ENCODE measurements around the gene LGALS4. TPM values are rescaled to one million over a fixed set of nuclear protein-coding genes. Genes with fewer than 3 reads are reported as not detected.
"Not testable (repeated sequence)": the region's sequence is repeated elsewhere in the genome, so short reads cannot be mapped to it uniquely, and the experiment has no call there.

The LGALS4 gene
- total RNA-seq, 1 donor from 2014 or later = 4.5 TPM

DNA sequence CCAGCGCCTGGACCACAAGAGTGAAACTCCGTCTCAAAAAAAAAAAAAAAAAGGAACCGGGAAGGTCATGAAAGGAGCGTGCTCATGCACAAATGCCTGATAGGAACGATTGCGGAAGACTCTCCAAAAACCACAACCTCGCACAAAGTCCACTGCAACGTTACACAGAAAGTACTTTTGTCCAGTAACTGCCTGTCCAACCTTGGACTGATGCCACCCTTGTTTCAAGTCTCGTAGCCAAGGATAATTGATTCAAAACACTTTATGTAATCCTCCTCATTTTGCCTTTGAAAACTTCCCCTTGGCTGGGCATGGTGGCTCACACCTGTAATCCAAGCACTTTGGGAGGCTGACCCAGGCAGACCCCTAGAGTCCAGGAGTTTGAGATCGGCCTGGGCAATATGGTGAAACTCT lies 53.1 kb downstream of the LGALS4 start:
- POLR2A ChIA-PET = interaction anchor here (1.5 kb wide), 1 partner anchor 15 kb away, joined by 3 read pairs; no protein-coding TSS in a partner anchor
- CTCF ChIA-PET = no interaction called here
- Mint-ChIP-seq H3K36me3 (ENCODE audit: low read depth) (no peaks in the 10 kb centered on the region), H3K9me3 (peaks cover 3% of the 10 kb centered on the region), H3K4me3 (no peak overlapping the region), H3K4me1 (peaks cover 8% of the 10 kb centered on the region), H3K27ac (no peak overlapping the region), H3K27me3 (peaks cover 2% of the 10 kb centered on the region)
- DNase-seq (no peak), ATAC-seq (ENCODE audit: low read depth) (no peak)
- intact Hi-C loops (cut with micrococcal nuclease) = no loop called here
- no peak for TF ChIP-seq CTCF (IDR thresholded peaks at IDR 0.05)

DNA sequence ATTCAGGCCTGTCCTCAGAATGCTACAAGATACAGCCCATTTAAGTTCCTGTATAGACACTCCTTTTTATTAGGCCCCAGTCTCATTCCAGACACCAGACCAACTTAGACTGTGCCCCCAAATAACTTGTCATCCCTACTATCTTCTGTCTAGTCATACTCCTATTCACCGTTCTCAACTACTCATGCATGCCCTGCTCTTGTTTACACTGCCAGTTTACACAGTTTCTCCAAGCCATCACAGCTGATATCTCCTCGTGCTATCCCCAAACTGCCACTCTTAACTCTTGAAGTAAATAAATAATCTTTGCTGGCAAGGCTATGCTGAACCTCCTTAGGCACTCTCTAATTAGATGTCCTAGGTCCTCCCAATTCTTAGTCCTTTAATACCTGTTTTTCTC lies 58.5 kb downstream of the LGALS4 start:
- CTCF ChIA-PET; ATAC-seq (ENCODE audit: low read depth); H3K27me3 Mint-ChIP-seq; intact Hi-C loops (cut with micrococcal nuclease); H3K9me3 Mint-ChIP-seq; POLR2A ChIA-PET; H3K36me3 Mint-ChIP-seq (ENCODE audit: low read depth); DNase-seq; H3K27ac Mint-ChIP-seq; H3K4me1 Mint-ChIP-seq; H3K4me3 Mint-ChIP-seq: not testable (repeated sequence)

- H3K4me3 Mint-ChIP-seq; ATAC-seq (ENCODE audit: low read depth); intact Hi-C loops (cut with micrococcal nuclease); DNase-seq; POLR2A ChIA-PET; H3K4me1 Mint-ChIP-seq; H3K27ac Mint-ChIP-seq; H3K9me3 Mint-ChIP-seq; H3K27me3 Mint-ChIP-seq; H3K36me3 Mint-ChIP-seq (ENCODE audit: low read depth); CTCF ChIA-PET: not testable (repeated sequence)
Observed at GRCh38 chr19:38753783-38754182, 59.0 kb downstream of the LGALS4 start.

Other genes starting within 250 kb of the LGALS4 start
- 379 and 388 TPM in 2 replicates for gene MAP4K1, start 195.0 kb downstream of the LGALS4 start, total RNA-seq
- gene EIF3K, start 193.8 kb downstream of the LGALS4 start, total RNA-seq = 344 and 385 TPM in 2 replicates
- 197 and 198 TPM in 2 replicates for gene ACTN4, start 165.3 kb downstream of the LGALS4 start, total RNA-seq
- gene CAPN12, start 68.5 kb downstream of the LGALS4 start, total RNA-seq = 12.4 and 14.9 TPM in 2 replicates
- not detected in 2 replicates for gene LGALS7, start 39.4 kb downstream of the LGALS4 start, total RNA-seq
- not detected in 2 replicates for gene LGALS7B, start 23.7 kb downstream of the LGALS4 start, total RNA-seq
- gene ECH1, start 18.8 kb upstream of the LGALS4 start, total RNA-seq = 152 and 164 TPM in 2 replicates
- gene HNRNPL, start 37.0 kb upstream of the LGALS4 start, total RNA-seq = 528 and 546 TPM in 2 replicates
- gene RINL, start 65.3 kb upstream of the LGALS4 start, total RNA-seq = 53.5 and 65.0 TPM in 2 replicates
- 28.4 and 32.7 TPM in 2 replicates for gene SIRT2, start 86.7 kb upstream of the LGALS4 start, total RNA-seq
- gene NFKBIB, start 87.0 kb upstream of the LGALS4 start, total RNA-seq = 45.5 and 49.5 TPM in 2 replicates
- 1.2 and 1.7 TPM in 2 replicates for gene CCER2, start 99.2 kb upstream of the LGALS4 start, total RNA-seq
- gene SARS2, start 117.8 kb upstream of the LGALS4 start, total RNA-seq = 46.4 and 50.9 TPM in 2 replicates
- 51.6 and 57.0 TPM in 2 replicates for gene MRPS12, start 118.0 kb upstream of the LGALS4 start, total RNA-seq
- not detected in 2 replicates for gene FBXO17, start 162.8 kb upstream of the LGALS4 start, total RNA-seq
- gene FBXO27, start 219.6 kb upstream of the LGALS4 start, total RNA-seq = 0.24 TPM in 1 of 2 replicates, not detected in the other